ENCODE data around the gene CCDC141.

Gene CCDC141

DNA sequence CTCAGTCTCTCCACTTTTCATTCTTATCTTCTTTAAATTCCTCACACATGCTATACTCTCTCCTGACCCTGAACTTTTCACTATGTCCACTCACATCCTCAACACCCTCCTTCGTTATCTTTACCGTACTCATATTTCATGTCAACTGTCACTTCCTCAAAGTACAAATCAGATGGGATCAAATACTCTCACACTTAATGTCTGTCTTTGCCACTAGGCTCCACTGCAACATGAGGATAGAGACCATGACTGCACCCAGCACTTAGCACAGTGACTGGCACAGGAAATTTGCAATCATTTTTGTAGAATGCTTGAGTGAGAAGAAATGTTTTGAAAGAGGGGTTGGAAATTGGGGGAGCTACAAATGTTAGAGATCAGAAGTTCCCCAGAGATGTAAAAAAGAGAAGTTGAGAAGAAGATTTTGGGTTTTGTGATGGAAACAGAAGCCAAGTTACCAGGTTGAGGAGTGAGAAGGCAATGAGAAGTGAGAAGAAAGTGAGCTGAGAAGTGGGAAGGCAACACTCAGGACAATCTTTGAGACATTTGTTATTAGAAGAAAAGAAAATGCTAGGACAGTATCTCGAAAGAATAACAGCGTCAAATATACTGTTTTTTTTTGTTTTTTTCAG lies 87.0 kb downstream of the CCDC141 start:
- DNase-seq: no peak

DNA sequence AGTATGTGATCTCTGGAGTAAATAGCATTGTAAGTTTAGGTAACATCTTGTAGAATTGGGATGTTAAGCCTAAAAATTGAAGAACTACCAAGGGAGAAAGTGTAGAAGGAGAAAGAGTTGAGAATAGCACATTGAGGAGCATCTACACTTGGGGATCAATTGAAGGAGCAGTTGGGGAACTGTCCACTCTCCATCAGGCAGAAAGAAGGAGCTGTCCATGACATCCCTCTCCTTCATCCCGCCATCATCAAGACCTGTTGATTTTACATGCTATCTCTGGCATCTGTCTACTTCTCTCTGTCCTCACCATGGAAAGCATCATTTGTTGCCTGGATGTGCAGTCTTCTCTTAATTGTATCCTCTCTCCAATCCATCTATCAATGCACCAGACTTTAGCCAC lies 87.8 kb downstream of the CCDC141 start:
- DNase-seq: no peak

DNA sequence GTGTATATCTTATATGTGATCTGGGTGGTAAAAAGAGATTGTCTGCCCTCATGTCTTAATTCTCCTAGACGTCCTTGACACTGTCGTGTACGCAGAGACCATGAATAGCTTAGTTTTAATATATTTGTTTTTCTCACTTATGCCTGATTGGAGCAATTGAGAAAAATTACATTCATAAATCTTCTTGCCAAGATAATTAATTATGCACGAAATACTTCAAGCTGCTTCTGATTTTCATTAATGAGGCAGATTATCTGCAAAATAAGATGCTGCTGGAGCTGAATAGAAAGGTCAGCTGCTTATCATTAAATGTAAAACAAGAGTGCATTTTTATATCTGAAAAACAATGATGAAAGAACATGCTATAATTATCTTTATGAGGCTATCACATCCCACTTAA lies 95.9 kb downstream of the CCDC141 start:
- no peak for DNase-seq

GRCh38 chr2:178951266-178952006 lies 98.5 kb downstream of the CCDC141 start:
- no peak for DNase-seq

- DNase-seq: no peak
Observed at GRCh38 chr2:178949584-178949983, 100.4 kb downstream of the CCDC141 start.

DNA sequence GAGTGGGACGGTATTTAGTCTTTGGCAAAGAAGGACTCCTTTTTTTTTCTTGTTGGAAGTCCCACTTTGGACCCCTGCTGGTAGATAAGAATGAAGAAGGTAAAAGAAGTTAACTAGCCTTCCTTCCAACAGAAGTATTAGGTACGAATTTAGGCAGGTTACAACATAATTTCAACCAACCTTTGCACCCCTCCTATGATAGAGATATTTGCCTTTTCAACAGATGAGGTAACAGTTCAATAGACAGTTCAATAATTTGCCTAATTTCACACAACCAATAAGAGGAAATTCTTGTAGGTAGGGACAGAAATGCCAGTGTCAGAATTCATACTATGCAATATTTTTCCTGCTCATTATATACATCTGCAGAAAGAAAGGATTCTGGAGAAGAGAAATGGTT lies 100.8 kb downstream of the CCDC141 start:
- DNase-seq: no peak

DNA sequence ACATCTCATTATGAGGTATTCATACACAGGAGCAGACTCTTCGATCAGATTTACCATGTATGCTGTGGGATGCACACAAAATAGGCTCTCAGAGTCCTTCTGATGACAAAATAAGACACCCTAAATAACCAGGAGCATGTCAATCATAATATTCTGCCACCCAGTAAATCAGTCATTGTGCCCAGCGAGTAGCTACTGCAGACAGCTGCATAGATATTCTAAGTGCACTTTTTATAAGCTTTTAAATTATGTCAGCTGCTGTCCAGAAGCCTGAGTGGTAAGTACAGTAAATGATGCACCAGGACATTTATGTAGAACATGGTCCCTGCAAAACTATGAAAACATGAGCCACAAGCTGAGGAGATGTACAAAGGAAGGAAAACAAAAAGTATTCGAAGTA lies 102.9 kb downstream of the CCDC141 start:
- DNase-seq: no peak

DNA sequence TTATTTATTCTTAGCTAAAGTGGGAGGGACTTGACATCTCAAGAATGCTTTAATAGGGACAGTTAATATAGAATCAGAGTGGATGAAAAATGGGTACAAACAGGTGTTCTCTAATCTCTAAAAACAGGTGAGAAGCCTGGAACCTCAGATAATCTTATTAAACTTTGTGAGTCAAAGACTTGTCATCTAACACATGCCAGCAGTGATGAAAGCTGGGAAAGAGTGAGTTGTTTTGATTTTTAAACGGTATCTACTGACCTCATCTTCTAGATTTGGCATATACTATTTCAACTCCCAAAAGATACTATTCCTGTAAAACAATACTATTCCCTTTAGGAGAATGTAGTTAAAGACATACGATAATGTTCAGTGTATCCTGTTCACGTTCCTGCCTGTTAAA lies 103.4 kb downstream of the CCDC141 start:
- no peak for DNase-seq

DNA sequence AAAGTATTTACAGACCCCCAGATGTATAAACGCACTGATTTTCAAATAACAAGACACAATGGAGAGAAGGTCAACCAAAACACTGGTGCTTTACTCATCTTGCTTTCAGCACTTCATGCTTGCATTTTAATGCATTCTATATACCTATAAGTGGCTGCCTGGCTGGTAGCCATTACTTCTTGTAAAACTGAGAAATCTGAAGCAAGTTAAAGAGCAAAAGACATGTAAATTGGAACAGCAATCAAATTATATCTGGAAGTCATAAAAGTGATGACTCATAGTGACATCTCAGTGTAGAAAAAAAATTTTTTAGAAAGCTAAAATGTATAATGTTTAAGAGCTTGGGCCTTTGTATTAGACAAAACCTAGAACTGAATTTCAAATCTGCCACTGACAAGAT lies 106.2 kb downstream of the CCDC141 start:
- peak; percentile 6 for DNase-seq

DNA sequence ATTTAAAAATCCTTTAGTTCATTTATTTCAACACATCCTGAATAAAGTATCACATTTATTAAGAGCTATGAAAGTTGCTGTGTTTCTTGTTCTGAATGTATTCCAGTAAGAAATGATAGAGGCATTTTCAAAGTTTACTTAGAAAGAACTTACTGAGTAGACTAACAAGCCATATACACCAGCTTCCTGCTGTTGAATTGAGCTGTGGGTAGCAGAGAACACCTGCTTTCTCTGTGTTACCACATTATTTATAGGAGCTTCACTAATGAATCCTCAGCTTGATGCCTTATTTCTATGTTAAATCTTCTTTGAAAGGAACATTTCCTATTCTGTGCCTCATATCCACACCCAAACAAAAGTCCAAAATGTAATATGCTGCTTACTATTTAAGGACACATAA lies 115.4 kb downstream of the CCDC141 start:
- no peak for DNase-seq

DNA sequence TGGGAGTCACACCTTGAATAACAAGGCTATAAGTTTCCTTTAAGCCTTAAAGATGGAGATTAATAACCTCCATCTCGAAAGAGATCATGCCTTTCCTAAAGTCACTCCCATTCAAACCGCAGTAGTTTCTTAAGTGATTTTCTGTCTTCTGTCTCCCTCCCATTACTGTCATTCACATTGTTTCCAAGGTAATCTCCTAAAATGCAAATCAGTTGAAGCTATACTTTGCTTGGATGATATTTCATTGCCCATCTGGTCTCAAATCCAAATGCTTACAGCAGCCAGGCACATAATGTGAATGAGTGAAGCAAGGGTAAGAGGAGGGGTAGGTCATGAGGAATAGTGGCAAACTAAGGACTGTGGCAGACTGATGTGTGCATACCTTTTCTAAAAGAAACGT lies 116.4 kb downstream of the CCDC141 start:
- DNase-seq: no peak

GRCh38 chr2:178928077-178928476 lies 121.9 kb downstream of the CCDC141 start:
- DNase-seq: no peak

- no peak for DNase-seq
Observed at GRCh38 chr2:178927173-178927572, 122.8 kb downstream of the CCDC141 start.

GRCh38 chr2:178924817-178925216 lies 125.1 kb downstream of the CCDC141 start:
- no peak for DNase-seq

DNA sequence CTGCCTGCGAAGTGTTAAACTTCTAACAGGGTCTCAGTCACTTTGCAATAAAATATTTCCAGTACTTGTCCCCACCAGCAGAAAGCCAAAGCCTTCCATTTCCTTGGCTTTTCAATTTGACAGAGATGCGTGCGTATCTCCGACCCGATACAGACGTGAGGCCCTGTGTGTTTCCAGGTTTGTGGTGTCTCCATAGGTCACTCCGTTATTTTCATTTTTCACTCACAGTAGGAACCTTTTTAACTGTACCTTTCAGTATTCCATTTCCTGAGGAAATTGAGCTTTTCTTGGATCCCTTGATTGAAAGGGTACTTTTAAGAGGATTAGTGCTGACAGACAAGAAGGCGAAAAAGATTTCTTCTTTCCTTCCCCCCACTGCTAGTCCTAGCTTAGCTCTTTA lies 126.4 kb downstream of the CCDC141 start:
- no peak for DNase-seq

GRCh38 chr2:178920916-178921513 lies 128.9 kb downstream of the CCDC141 start:
- DNase-seq: no peak

- no peak for DNase-seq
Observed at GRCh38 chr2:178917555-178917954, 132.4 kb downstream of the CCDC141 start.

GRCh38 chr2:178915423-178916173 lies 134.3 kb downstream of the CCDC141 start:
- DNase-seq: no peak

DNA sequence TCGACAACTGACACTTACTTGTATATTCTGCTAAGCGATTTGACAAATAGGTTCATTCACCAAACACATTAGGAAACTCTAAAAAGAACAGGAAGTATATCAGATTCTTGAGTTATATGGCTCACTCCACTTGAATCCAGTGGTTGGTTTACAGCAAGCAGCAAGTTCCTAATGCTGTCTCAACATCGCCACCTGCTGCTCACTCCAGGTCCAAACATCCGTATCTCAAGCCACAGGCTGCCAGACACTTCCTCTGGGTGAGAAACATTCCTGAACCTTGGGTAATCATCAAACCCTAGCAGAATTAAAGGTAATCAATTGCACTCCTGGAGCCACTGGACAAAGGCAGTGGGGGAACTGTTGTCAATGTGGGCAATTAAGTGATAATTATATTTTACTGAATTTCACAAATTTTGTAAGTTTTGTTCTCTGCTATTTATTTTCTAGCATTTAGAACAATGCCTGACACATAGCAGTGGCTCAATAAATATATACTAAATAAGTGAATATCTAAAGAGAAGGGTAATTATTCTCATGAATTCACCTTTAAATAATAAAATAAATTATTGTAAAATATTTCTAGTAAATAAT lies 135.6 kb downstream of the CCDC141 start:
- peak; percentile 88 for DNase-seq

DNA sequence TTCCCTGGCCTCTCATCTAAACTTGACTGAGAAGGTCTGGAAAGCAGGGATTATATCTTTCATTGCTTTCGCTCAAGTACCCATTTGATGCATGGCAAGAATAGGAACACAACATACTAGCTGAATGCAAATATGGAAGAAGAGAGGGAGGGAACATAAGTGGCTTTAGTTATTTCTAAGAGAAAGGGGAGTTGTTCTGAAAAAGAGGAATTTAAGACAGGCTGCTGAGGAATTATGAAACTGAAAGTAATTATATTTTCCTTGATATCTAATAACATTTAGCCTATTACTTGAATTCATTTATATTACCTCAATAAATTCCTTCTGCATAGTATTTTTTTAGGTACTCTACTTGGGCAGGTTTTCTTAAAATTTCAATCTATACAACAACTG lies 136.9 kb downstream of the CCDC141 start:
- no peak for DNase-seq

- DNase-seq: peak; percentile 86
Observed at GRCh38 chr2:178912416-178913048, 137.4 kb downstream of the CCDC141 start.

GRCh38 chr2:178911039-178911438 lies 138.9 kb downstream of the CCDC141 start:
- no peak for DNase-seq

- DNase-seq: no peak
Observed at GRCh38 chr2:178910005-178910404, 139.9 kb downstream of the CCDC141 start.

All from HCEC 1CT (cell line).